NB4 (cell line): ENCODE results near the gene IRF5.

Source experiments
- DNase-seq: peaks from one replicate; pipeline ENCODE4 v3.0.0; 2010; ENCODE audit warnings: low read depth
- H3K4me3 ChIP-seq: one replicate; pipeline ENCODE4 v1.5.1; 2011; ENCODE audit warnings: mild to moderate bottlenecking, low read depth, low read length, moderate library complexity
- CTCF ChIP-seq: IDR thresholded peaks from one replicate; pipeline ENCODE4 v1.5.1; 2012; ENCODE audit warnings: low read depth, low read length
- MAX ChIP-seq: IDR thresholded peaks from 2 replicates; pipeline ENCODE4 v1.6.1; 2011; ENCODE audit warnings: low read depth, low read length
- MYC ChIP-seq: IDR thresholded peaks from 2 replicates; pipeline ENCODE4 v1.6.1; 2011; ENCODE audit warnings: low read depth, low read length
- POLR2A ChIP-seq: IDR thresholded peaks from 2 replicates; pipeline ENCODE4 v1.6.1; 2011; ENCODE audit warnings: mild to moderate bottlenecking; ENCODE audit not compliant: insufficient read length; ENCODE audit errors: extremely low read depth

Gene IRF5

GRCh38 chr7:128946936-128947830 is 9.5 kb downstream of the IRF5 start:
- peak; percentile 48 for DNase-seq

GRCh38 chr7:128947854-128948253 is 10.1 kb downstream of the IRF5 start:
- no peak for TF ChIP-seq POLR2A
- no peak for TF ChIP-seq MAX
- TF ChIP-seq CTCF = no peak
- no peak for TF ChIP-seq MYC
- peak; percentile 63 for DNase-seq
- no peak overlapping the region for H3K4me3 ChIP-seq

More at GRCh38 chr7:128946936-128947830, 9.5 kb downstream of the IRF5 start:
- TF ChIP-seq MAX = no peak
- TF ChIP-seq MYC = no peak
- no peak for TF ChIP-seq POLR2A
- TF ChIP-seq CTCF = peak; percentile 60
- no peak overlapping the region for H3K4me3 ChIP-seq

- DNase-seq = peak; percentile 100
- H3K4me3 ChIP-seq = no peak overlapping the region
- no peak for TF ChIP-seq CTCF
- TF ChIP-seq MAX = peak; percentile 89
- TF ChIP-seq POLR2A = no peak
- TF ChIP-seq MYC = peak; percentile 87
Observed at GRCh38 chr7:128948312-128948973, 10.7 kb downstream of the IRF5 start.

- no peak overlapping the region for H3K4me3 ChIP-seq
- TF ChIP-seq MYC = peak; percentile 12; the same call in 1 of the 2 replicates
- TF ChIP-seq MAX = no peak
- peak; percentile 96 for DNase-seq
Observed at GRCh38 chr7:128948976-128949760, 11.4 kb downstream of the IRF5 start.

- H3K4me3 ChIP-seq = no peak overlapping the region
- DNase-seq = peak; percentile 55
- TF ChIP-seq MYC (no peak), MAX (no peak), CTCF (no peak), POLR2A (no peak)
Observed at GRCh38 chr7:128951296-128951695, 13.6 kb downstream of the IRF5 start.
